Measurements from ENCODE around the gene KRT77.
"Not testable (repeated sequence)": the region's sequence is repeated elsewhere in the genome, so short reads cannot be mapped to it uniquely, and the experiment has no call there.

The KRT77 gene

GRCh38 chr12:52722680-52723079 is 19.4 kb upstream of the KRT77 start:
- no peak for DNase-seq (ENCODE audit: low spot score)

- DNase-seq (ENCODE audit: low spot score): no peak
Measured at GRCh38 chr12:52721838-52722470, 18.6 kb upstream of the KRT77 start.

GRCh38 chr12:52720365-52720886 is 17.1 kb upstream of the KRT77 start:
- DNase-seq (ENCODE audit: low spot score): no peak

- no peak for DNase-seq (ENCODE audit: low spot score)
Measured at GRCh38 chr12:52716061-52716460, 12.7 kb upstream of the KRT77 start.

- peak; percentile 63 for DNase-seq (ENCODE audit: low spot score)
Measured at GRCh38 chr12:52715416-52715815, 12.1 kb upstream of the KRT77 start.

GRCh38 chr12:52714887-52715281 is 11.6 kb upstream of the KRT77 start:
- no peak for DNase-seq (ENCODE audit: low spot score)

- DNase-seq (ENCODE audit: low spot score): no peak
Measured at GRCh38 chr12:52713960-52714886, 10.9 kb upstream of the KRT77 start.

- DNase-seq (ENCODE audit: low spot score): not testable (repeated sequence)
Measured at GRCh38 chr12:52712122-52712521, 8.8 kb upstream of the KRT77 start.

- DNase-seq (ENCODE audit: low spot score): no peak
Measured at GRCh38 chr12:52710730-52711129, 7.4 kb upstream of the KRT77 start.

GRCh38 chr12:52708010-52708409 is 4.7 kb upstream of the KRT77 start:
- no peak for DNase-seq (ENCODE audit: low spot score)

GRCh38 chr12:52704464-52704863 is 1.1 kb upstream of the KRT77 start:
- DNase-seq (ENCODE audit: low spot score): no peak

- no peak for DNase-seq (ENCODE audit: low spot score)
Measured at GRCh38 chr12:52703878-52704277, 554 bp upstream of the KRT77 start.

- DNase-seq (ENCODE audit: low spot score): no peak
Measured at GRCh38 chr12:52702338-52702737, 986 bp downstream of the KRT77 start.

GRCh38 chr12:52701281-52701680 is 2.0 kb downstream of the KRT77 start:
- DNase-seq (ENCODE audit: low spot score): no peak

- DNase-seq (ENCODE audit: low spot score): no peak
Measured at GRCh38 chr12:52699960-52700359, 3.4 kb downstream of the KRT77 start.

GRCh38 chr12:52699373-52699772 is 4.0 kb downstream of the KRT77 start:
- no peak for DNase-seq (ENCODE audit: low spot score)

GRCh38 chr12:52698651-52699340 is 4.5 kb downstream of the KRT77 start:
- DNase-seq (ENCODE audit: low spot score): no peak

- no peak for DNase-seq (ENCODE audit: low spot score)
Measured at GRCh38 chr12:52697058-52697582, 6.2 kb downstream of the KRT77 start.

GRCh38 chr12:52696588-52696987 is 6.7 kb downstream of the KRT77 start:
- DNase-seq (ENCODE audit: low spot score): no peak

GRCh38 chr12:52695039-52695438 is 8.3 kb downstream of the KRT77 start:
- no peak for DNase-seq (ENCODE audit: low spot score)

GRCh38 chr12:52694151-52694550 is 9.2 kb downstream of the KRT77 start:
- DNase-seq (ENCODE audit: low spot score): no peak

- no peak for DNase-seq (ENCODE audit: low spot score)
Measured at GRCh38 chr12:52693261-52693660, 10.1 kb downstream of the KRT77 start.
